Esophagus (tissue), 2 donors: ENCODE results near the gene RNU1-4. TPM values are rescaled to one million over a fixed set of nuclear protein-coding genes. Genes with fewer than 3 reads are reported as not detected.
"Not testable (repeated sequence)": the region's sequence is repeated elsewhere in the genome, so short reads cannot be mapped to it uniquely, and the experiment has no call there.

Source experiments
- H3K27ac ChIP-seq, 2 donors: one replicate each; pipeline ENCODE4 v1.5.1; 2013; ENCODE audit warnings: low read depth in 2 of 2, mild to moderate bottlenecking in 2 of 2, inconsistent platforms in 1 of 2, low read length in 1 of 2, moderate library complexity in 1 of 2
- H3K27me3 ChIP-seq, 2 donors: one replicate each; pipeline ENCODE4 v1.6.1; 2013; ENCODE audit warnings: low read length in 2 of 2, control low read depth in 1 of 2, mild to moderate bottlenecking in 1 of 2; ENCODE audit not compliant: insufficient read depth in 2 of 2, control insufficient read depth in 1 of 2
- H3K36me3 ChIP-seq, 2 donors: one replicate each; pipeline ENCODE4 v1.6.1; 2013; ENCODE audit warnings: low read length in 1 of 2; ENCODE audit not compliant: control insufficient read depth in 2 of 2, insufficient read depth in 2 of 2
- H3K4me1 ChIP-seq, 2 donors: one replicate each; pipeline ENCODE4 v1.6.1; 2013; ENCODE audit warnings: low read length in 1 of 2; ENCODE audit not compliant: control insufficient read depth in 2 of 2, insufficient read depth in 2 of 2
- H3K4me3 ChIP-seq, 2 donors: one replicate each; pipeline ENCODE4 v1.5.1; 2013; ENCODE audit warnings: low read length in 2 of 2, mild to moderate bottlenecking in 2 of 2, low read depth in 1 of 2, moderate library complexity in 1 of 2
- H3K9me3 ChIP-seq, 2 donors: one replicate each; pipeline ENCODE4 v1.6.1; 2013; ENCODE audit warnings: mild to moderate bottlenecking in 2 of 2, low read depth in 1 of 2, low read length in 1 of 2, moderate library complexity in 1 of 2; ENCODE audit not compliant: control insufficient read depth in 2 of 2, insufficient read depth in 1 of 2
- WGBS, 2 donors: extraction: QIAGEN DNeasy Blood & Tissue Kit; methylation state at CpG; one replicate each; pipeline ENCODE4 v1.1.7; 2013; 5-methylcytosine and 5-hydroxymethylcytosine counted together
- polyA plus RNA-seq, 2 donors: library from polyadenylated mRNA; stranded (reverse); fragments of 200-250 nt; gene quantifications; one replicate each; pipeline ENCODE4 v1.2.3, GENCODE V29; 2013
- donor health status: healthy with polysubstance abuse.
- donor health status: Bipolar disorder and iron deficiency.

The RNU1-4 gene
- polyA plus RNA-seq, 2 donors: not detected

- H3K4me1 ChIP-seq: not testable (repeated sequence)
- WGBS, 2 donors: no CpG with 5 or more reads among the region's 6 CpGs
Measured at GRCh38 chr1:16708704-16709103, 31.6 kb upstream of the RNU1-4 start.

GRCh38 chr1:16709659-16710087 lies 30.6 kb upstream of the RNU1-4 start:
- WGBS, 2 donors: 27 to 29% methylated on average over 3 of the region's 3 CpGs

More at GRCh38 chr1:16708704-16709103, 31.6 kb upstream of the RNU1-4 start:
- not testable (repeated sequence) for H3K4me3 ChIP-seq, H3K27me3 ChIP-seq, H3K36me3 ChIP-seq, H3K27ac ChIP-seq, H3K9me3 ChIP-seq

GRCh38 chr1:16710618-16711017 lies 29.7 kb upstream of the RNU1-4 start:
- H3K27me3 ChIP-seq, H3K4me1 ChIP-seq, H3K36me3 ChIP-seq, H3K27ac ChIP-seq, H3K4me3 ChIP-seq, H3K9me3 ChIP-seq: not testable (repeated sequence)
- WGBS, 2 donors: 72 to 75% methylated on average over 10 to 12 of the region's 13 CpGs

More at GRCh38 chr1:16709659-16710087, 30.6 kb upstream of the RNU1-4 start:
- H3K9me3 ChIP-seq, H3K27ac ChIP-seq, H3K36me3 ChIP-seq, H3K4me1 ChIP-seq, H3K4me3 ChIP-seq, H3K27me3 ChIP-seq: not testable (repeated sequence)

GRCh38 chr1:16712131-16712530 lies 28.2 kb upstream of the RNU1-4 start:
- 74 to 87% methylated on average over 2 to 3 of the region's 5 CpGs for WGBS, 2 donors
- not testable (repeated sequence) for H3K4me1 ChIP-seq, H3K9me3 ChIP-seq, H3K36me3 ChIP-seq, H3K27me3 ChIP-seq, H3K4me3 ChIP-seq, H3K27ac ChIP-seq

GRCh38 chr1:16712582-16712981 lies 27.7 kb upstream of the RNU1-4 start:
- not testable (repeated sequence) for H3K27me3 ChIP-seq, H3K36me3 ChIP-seq, H3K4me1 ChIP-seq, H3K9me3 ChIP-seq, H3K4me3 ChIP-seq, H3K27ac ChIP-seq
- 63 to 75% methylated on average over 11 of the region's 14 CpGs for WGBS, 2 donors

GRCh38 chr1:16712984-16713383 lies 27.3 kb upstream of the RNU1-4 start:
- H3K27ac ChIP-seq, H3K27me3 ChIP-seq, H3K9me3 ChIP-seq, H3K4me3 ChIP-seq, H3K36me3 ChIP-seq, H3K4me1 ChIP-seq: not testable (repeated sequence)
- WGBS, 2 donors: 87 to 93% methylated on average over 3 to 4 of the region's 6 CpGs

GRCh38 chr1:16713480-16713879 lies 26.8 kb upstream of the RNU1-4 start:
- not testable (repeated sequence) for H3K4me3 ChIP-seq, H3K36me3 ChIP-seq, H3K9me3 ChIP-seq, H3K27ac ChIP-seq, H3K27me3 ChIP-seq, H3K4me1 ChIP-seq
- 60 to 68% methylated on average over 4 of the region's 10 CpGs for WGBS, 2 donors

GRCh38 chr1:16716691-16717335 lies 23.5 kb upstream of the RNU1-4 start:
- H3K27ac ChIP-seq: no peak overlapping the region
- H3K27me3 ChIP-seq: no peaks in the 10 kb centered on the region
- no peaks in the 10 kb centered on the region for H3K9me3 ChIP-seq
- no peak overlapping the region for H3K4me3 ChIP-seq
- no peaks in the 10 kb centered on the region for H3K36me3 ChIP-seq
- H3K4me1 ChIP-seq: no peaks in the 10 kb centered on the region
- 81 to 82% methylated on average over 7 of the region's 7 CpGs for WGBS, 2 donors

GRCh38 chr1:16717336-16718098 lies 22.8 kb upstream of the RNU1-4 start:
- H3K9me3 ChIP-seq: no peaks in the 10 kb centered on the region
- WGBS, 2 donors: 61 to 67% methylated on average over 20 of the region's 20 CpGs
- no peak overlapping the region for H3K4me3 ChIP-seq
- no peaks in the 10 kb centered on the region for H3K4me1 ChIP-seq
- no peaks in the 10 kb centered on the region for H3K27me3 ChIP-seq
- H3K27ac ChIP-seq: no peak overlapping the region
- no peaks in the 10 kb centered on the region for H3K36me3 ChIP-seq
